ENCODE measurements around the gene CNBD2.
"Not testable (repeated sequence)": the region's sequence is repeated elsewhere in the genome, so short reads cannot be mapped to it uniquely, and the experiment has no call there.

The CNBD2 gene

GRCh38 chr20:36028106-36028808 is 59.9 kb downstream of the CNBD2 start:
- no peak for DNase-seq

GRCh38 chr20:36030149-36030548 is 61.8 kb downstream of the CNBD2 start:
- no peak for DNase-seq

- no peak for DNase-seq
These were observed 63.4 kb downstream of the CNBD2 start for GRCh38 chr20:36031806-36032205.

GRCh38 chr20:36034875-36035274 is 66.5 kb downstream of the CNBD2 start:
- DNase-seq: no peak

GRCh38 chr20:36035745-36036144 is 67.4 kb downstream of the CNBD2 start:
- DNase-seq: no peak

GRCh38 chr20:36036688-36037087 is 68.3 kb downstream of the CNBD2 start:
- DNase-seq: no peak

GRCh38 chr20:36040571-36040970 is 72.2 kb downstream of the CNBD2 start:
- DNase-seq: no peak

- no peak for DNase-seq
These were observed 75.1 kb downstream of the CNBD2 start for GRCh38 chr20:36043441-36043840.

- no peak for DNase-seq
These were observed 75.6 kb downstream of the CNBD2 start for GRCh38 chr20:36043892-36044515.

GRCh38 chr20:36045373-36045714 is 77.0 kb downstream of the CNBD2 start:
- DNase-seq: no peak

GRCh38 chr20:36046073-36046798 is 77.8 kb downstream of the CNBD2 start:
- DNase-seq: not testable (repeated sequence)

GRCh38 chr20:36049408-36049807 is 81.0 kb downstream of the CNBD2 start:
- DNase-seq: not testable (repeated sequence)

- DNase-seq: peak; percentile 94
These were observed 82.3 kb downstream of the CNBD2 start for GRCh38 chr20:36050436-36051317.

GRCh38 chr20:36051318-36052116 is 83.1 kb downstream of the CNBD2 start:
- DNase-seq: no peak

- DNase-seq: no peak
These were observed 83.7 kb downstream of the CNBD2 start for GRCh38 chr20:36052117-36052513.

- DNase-seq: not testable (repeated sequence)
These were observed 85.6 kb downstream of the CNBD2 start for GRCh38 chr20:36053863-36054518.

- DNase-seq: no peak
These were observed 86.8 kb downstream of the CNBD2 start for GRCh38 chr20:36055145-36055544.

- DNase-seq: no peak
These were observed 92.3 kb downstream of the CNBD2 start for GRCh38 chr20:36060676-36061075.

- no peak for DNase-seq
These were observed 93.4 kb downstream of the CNBD2 start for GRCh38 chr20:36061754-36062153.

- no peak for DNase-seq
These were observed 94.4 kb downstream of the CNBD2 start for GRCh38 chr20:36062799-36063198.

- peak; percentile 70 for DNase-seq
These were observed 95.7 kb downstream of the CNBD2 start for GRCh38 chr20:36063916-36064657.
